DND-41 (cell line): Measurements from ENCODE around the gene S100A9.

Experiments used
- ATAC-seq: fragments of 200-7000 bp; cut with Tn5 transposase; 3 replicates; pipeline ENCODE4 v1.9.1; 2021; ENCODE audit warnings: low read depth; ENCODE audit not compliant: insufficient read depth
- DNase-seq: peaks from one replicate; pipeline ENCODE4 v3.0.0-alpha.2; 2020
- H2AFZ ChIP-seq: 2 replicates; pipeline ENCODE4 v1.6.0; 2012; ENCODE audit warnings: low read depth, low read length
- H3K27ac ChIP-seq: 2 replicates; pipeline ENCODE4 v1.5.1; 2012; ENCODE audit warnings: low read length, inconsistent platforms
- H3K27me3 ChIP-seq: fragments of 200-600 bp; sonication (generic); 2 replicates; pipeline ENCODE4 v1.6.0; 2012; ENCODE audit warnings: low read length, mild to moderate bottlenecking, inconsistent platforms; ENCODE audit not compliant: insufficient read depth, poor library complexity
- H3K36me3 ChIP-seq: 2 replicates; pipeline ENCODE4 v1.5.1; 2012; ENCODE audit warnings: low read length, inconsistent platforms; ENCODE audit not compliant: insufficient read depth
- H3K4me1 ChIP-seq: 2 replicates; pipeline ENCODE4 v1.5.1; 2012; ENCODE audit warnings: mild to moderate bottlenecking, low read length; ENCODE audit not compliant: insufficient read depth
- H3K4me2 ChIP-seq: 2 replicates; pipeline ENCODE4 v1.6.0; 2012; ENCODE audit warnings: mild to moderate bottlenecking, moderate library complexity, low read length, inconsistent platforms; ENCODE audit not compliant: insufficient read depth
- H3K4me3 ChIP-seq, 2 experiments: fragments of 200-600 bp in 1 of 2; shearing (Covaris generic) in 1 of 2; 2 replicates each; pipeline ENCODE4 v1.5.1; 2012 to 2016; ENCODE audit warnings: inconsistent platforms in 2 of 2, low read length in 2 of 2, mild to moderate bottlenecking in 2 of 2, low read depth in 1 of 2, moderate library complexity in 1 of 2
- H3K79me2 ChIP-seq: 2 replicates; pipeline ENCODE4 v1.6.0; 2012; ENCODE audit warnings: low read length, inconsistent platforms; ENCODE audit not compliant: insufficient read depth
- H3K9ac ChIP-seq: 2 replicates; pipeline ENCODE4 v1.6.0; 2012; ENCODE audit warnings: low read depth, mild to moderate bottlenecking, inconsistent platforms, low read length, moderate library complexity
- H3K9me3 ChIP-seq: 2 replicates; pipeline ENCODE4 v1.5.1; 2012; ENCODE audit warnings: low read length, moderate library complexity, mild to moderate bottlenecking, inconsistent platforms; ENCODE audit not compliant: insufficient read depth, severe bottlenecking
- H4K20me1 ChIP-seq: 2 replicates; pipeline ENCODE4 v1.6.0; 2012; ENCODE audit warnings: low read length; ENCODE audit not compliant: insufficient read depth
- CTCF ChIP-seq: IDR thresholded peaks from 2 replicates; pipeline ENCODE4 v1.5.1; 2012; ENCODE audit warnings: borderline replicate concordance, low read length, moderate library complexity, mild to moderate bottlenecking; ENCODE audit not compliant: poor library complexity, severe bottlenecking; ENCODE audit errors: extremely low read depth
- EZH2 ChIP-seq: IDR thresholded peaks from 3 replicates; pipeline ENCODE4 v1.6.1; 2012; ENCODE audit warnings: borderline replicate concordance, low read depth, mild to moderate bottlenecking, moderate library complexity, low read length, inconsistent platforms; ENCODE audit not compliant: severe bottlenecking

The S100A9 gene

GRCh38 chr1:153362187-153362775 is 4.6 kb downstream of the S100A9 start:
- no peaks in the 10 kb centered on the region for H3K9me3 ChIP-seq
- no peak overlapping the region for H2AFZ ChIP-seq
- ATAC-seq: no peak
- no peaks in the 10 kb centered on the region for H4K20me1 ChIP-seq
- peaks cover 42% of the 10 kb centered on the region for H3K27me3 ChIP-seq
- H3K9ac ChIP-seq: no peak overlapping the region
- DNase-seq: no peak
- no peaks in the 10 kb centered on the region for H3K79me2 ChIP-seq
- no peaks in the 10 kb centered on the region for H3K36me3 ChIP-seq
- H3K4me2 ChIP-seq: no peak overlapping the region
- TF ChIP-seq CTCF (no peak), EZH2 (no peak)
- H3K4me1 ChIP-seq: no peaks in the 10 kb centered on the region
- no peak overlapping the region for H3K27ac ChIP-seq
- H3K4me3 ChIP-seq: no peak overlapping the region

GRCh38 chr1:153363641-153364040 is 6.0 kb downstream of the S100A9 start:
- H2AFZ ChIP-seq: no peak overlapping the region
- no peak for DNase-seq
- no peaks in the 10 kb centered on the region for H3K36me3 ChIP-seq
- no peak overlapping the region for H3K4me2 ChIP-seq
- peaks cover 48% of the 10 kb centered on the region for H3K27me3 ChIP-seq
- H3K4me1 ChIP-seq: no peaks in the 10 kb centered on the region
- no peak overlapping the region for H3K27ac ChIP-seq
- no peak overlapping the region for H3K4me3 ChIP-seq
- H3K79me2 ChIP-seq: no peaks in the 10 kb centered on the region
- no peaks in the 10 kb centered on the region for H4K20me1 ChIP-seq
- TF ChIP-seq CTCF (no peak), EZH2 (no peak)
- no peaks in the 10 kb centered on the region for H3K9me3 ChIP-seq
- no peak overlapping the region for H3K9ac ChIP-seq
- no peak for ATAC-seq

- no peak overlapping the region for H3K4me2 ChIP-seq
- no peaks in the 10 kb centered on the region for H3K9me3 ChIP-seq
- H3K79me2 ChIP-seq: no peaks in the 10 kb centered on the region
- no peak overlapping the region for H2AFZ ChIP-seq
- ATAC-seq (no peak), DNase-seq (no peak)
- H3K9ac ChIP-seq: no peak overlapping the region
- H3K27ac ChIP-seq: no peak overlapping the region
- no peak for TF ChIP-seq EZH2
- H3K4me3 ChIP-seq: no peak overlapping the region
- H3K4me1 ChIP-seq: no peaks in the 10 kb centered on the region
- H3K27me3 ChIP-seq: peaks cover 48% of the 10 kb centered on the region
- no peaks in the 10 kb centered on the region for H4K20me1 ChIP-seq
- no peaks in the 10 kb centered on the region for H3K36me3 ChIP-seq
Observed at GRCh38 chr1:153364156-153364555, 6.5 kb downstream of the S100A9 start.

- peaks cover 48% of the 10 kb centered on the region for H3K27me3 ChIP-seq
- H4K20me1 ChIP-seq: no peaks in the 10 kb centered on the region
- ATAC-seq (no peak), DNase-seq (no peak)
- no peaks in the 10 kb centered on the region for H3K9me3 ChIP-seq
- H3K4me1 ChIP-seq: no peaks in the 10 kb centered on the region
- no peak overlapping the region for H3K4me3 ChIP-seq
- no peaks in the 10 kb centered on the region for H3K79me2 ChIP-seq
- H3K4me2 ChIP-seq: no peak overlapping the region
- no peak overlapping the region for H3K9ac ChIP-seq
- no peak overlapping the region for H3K27ac ChIP-seq
- H2AFZ ChIP-seq: no peak overlapping the region
- no peaks in the 10 kb centered on the region for H3K36me3 ChIP-seq
- TF ChIP-seq CTCF (no peak), EZH2 (no peak)
Observed at GRCh38 chr1:153364766-153365666, 7.4 kb downstream of the S100A9 start.
